Activated CD8-positive, alpha-beta memory T cell treated with anti-CD3 and anti-CD28 coated beads for 36 hours (primary cell): ENCODE measurements around the gene MACROD2. TPM values are rescaled to one million over a fixed set of nuclear protein-coding genes. Genes with fewer than 3 reads are reported as not detected.

ENCODE experiments used
- CTCF ChIA-PET: fragments of 350-600 bp; sonication (Branson Sonifier 250); formaldehyde crosslinking; loops from one replicate; lab custom pipeline; 2021; ENCODE audit warnings: antibody characterized with exemption; lab: Charles Lee
- POLR2A ChIA-PET: fragments of 350-600 bp; sonication (Branson Sonifier 250); formaldehyde crosslinking; loops from one replicate; lab custom pipeline; 2021; ENCODE audit warnings: antibody characterized with exemption; lab: Charles Lee
- total RNA-seq, 2 experiments: library from RNA; stranded (reverse); gene quantifications; one replicate each; pipeline ENCODE4 v1.2.3, GENCODE V29; 2021

MACROD2 gene
- total RNA-seq, 2 experiments from 2014 or later = not detected

- ChIA-PET CTCF (no interaction called here), POLR2A (no interaction called here)
Observed at GRCh38 chr20:14310977-14311627, 315.8 kb downstream of the MACROD2 start.

GRCh38 chr20:14312001-14312400 lies 316.7 kb downstream of the MACROD2 start:
- ChIA-PET POLR2A (no interaction called here), CTCF (no interaction called here)

GRCh38 chr20:14313341-14314020 lies 318.2 kb downstream of the MACROD2 start:
- POLR2A ChIA-PET = no interaction called here
- CTCF ChIA-PET = no interaction called here

GRCh38 chr20:14319704-14320103 lies 324.4 kb downstream of the MACROD2 start:
- ChIA-PET POLR2A (no interaction called here), CTCF (no interaction called here)

- ChIA-PET POLR2A (no interaction called here), CTCF (no interaction called here)
Observed at GRCh38 chr20:14331646-14332045, 336.3 kb downstream of the MACROD2 start.

- POLR2A ChIA-PET = no interaction called here
- CTCF ChIA-PET = no interaction called here
Observed at GRCh38 chr20:14332866-14333265, 337.6 kb downstream of the MACROD2 start.

- ChIA-PET CTCF (no interaction called here), POLR2A (no interaction called here)
Observed at GRCh38 chr20:14333721-14334120, 338.4 kb downstream of the MACROD2 start.

GRCh38 chr20:14334306-14334930 lies 339.1 kb downstream of the MACROD2 start:
- CTCF ChIA-PET = no interaction called here
- POLR2A ChIA-PET = no interaction called here

GRCh38 chr20:14335052-14335451 lies 339.7 kb downstream of the MACROD2 start:
- ChIA-PET CTCF (no interaction called here), POLR2A (no interaction called here)

- CTCF ChIA-PET = no interaction called here
- POLR2A ChIA-PET = no interaction called here
Observed at GRCh38 chr20:14336686-14337085, 341.4 kb downstream of the MACROD2 start.

GRCh38 chr20:14337400-14338171 lies 342.3 kb downstream of the MACROD2 start, which contains the start of gene FLRT3:
Gene FLRT3 (minus strand): TSS chr20:14337612. CDS start chr20:14327506, 10,106 bp downstream.
- CTCF ChIA-PET = no interaction called here
- POLR2A ChIA-PET = no interaction called here

- ChIA-PET CTCF (no interaction called here), POLR2A (no interaction called here)
Observed at GRCh38 chr20:14341801-14342200, 346.5 kb downstream of the MACROD2 start.

- POLR2A ChIA-PET = no interaction called here
- CTCF ChIA-PET = no interaction called here
Observed at GRCh38 chr20:14342918-14343317, 347.6 kb downstream of the MACROD2 start.

GRCh38 chr20:14343491-14344065 lies 348.3 kb downstream of the MACROD2 start:
- ChIA-PET POLR2A (no interaction called here), CTCF (no interaction called here)

- CTCF ChIA-PET = no interaction called here
- POLR2A ChIA-PET = no interaction called here
Observed at GRCh38 chr20:14344746-14345145, 349.4 kb downstream of the MACROD2 start.

- ChIA-PET CTCF (no interaction called here), POLR2A (no interaction called here)
Observed at GRCh38 chr20:14355791-14356190, 360.5 kb downstream of the MACROD2 start.

GRCh38 chr20:14360416-14360815 lies 365.1 kb downstream of the MACROD2 start:
- POLR2A ChIA-PET = no interaction called here
- CTCF ChIA-PET = no interaction called here

- POLR2A ChIA-PET = no interaction called here
- CTCF ChIA-PET = no interaction called here
Observed at GRCh38 chr20:14361509-14362345, 366.4 kb downstream of the MACROD2 start.

GRCh38 chr20:14374196-14374595 lies 378.9 kb downstream of the MACROD2 start:
- ChIA-PET POLR2A (no interaction called here), CTCF (no interaction called here)
